Measurements from ENCODE around the gene VEGFB.
"Not testable (repeated sequence)": the region's sequence is repeated elsewhere in the genome, so short reads cannot be mapped to it uniquely, and the experiment has no call there.

The VEGFB gene

DNA sequence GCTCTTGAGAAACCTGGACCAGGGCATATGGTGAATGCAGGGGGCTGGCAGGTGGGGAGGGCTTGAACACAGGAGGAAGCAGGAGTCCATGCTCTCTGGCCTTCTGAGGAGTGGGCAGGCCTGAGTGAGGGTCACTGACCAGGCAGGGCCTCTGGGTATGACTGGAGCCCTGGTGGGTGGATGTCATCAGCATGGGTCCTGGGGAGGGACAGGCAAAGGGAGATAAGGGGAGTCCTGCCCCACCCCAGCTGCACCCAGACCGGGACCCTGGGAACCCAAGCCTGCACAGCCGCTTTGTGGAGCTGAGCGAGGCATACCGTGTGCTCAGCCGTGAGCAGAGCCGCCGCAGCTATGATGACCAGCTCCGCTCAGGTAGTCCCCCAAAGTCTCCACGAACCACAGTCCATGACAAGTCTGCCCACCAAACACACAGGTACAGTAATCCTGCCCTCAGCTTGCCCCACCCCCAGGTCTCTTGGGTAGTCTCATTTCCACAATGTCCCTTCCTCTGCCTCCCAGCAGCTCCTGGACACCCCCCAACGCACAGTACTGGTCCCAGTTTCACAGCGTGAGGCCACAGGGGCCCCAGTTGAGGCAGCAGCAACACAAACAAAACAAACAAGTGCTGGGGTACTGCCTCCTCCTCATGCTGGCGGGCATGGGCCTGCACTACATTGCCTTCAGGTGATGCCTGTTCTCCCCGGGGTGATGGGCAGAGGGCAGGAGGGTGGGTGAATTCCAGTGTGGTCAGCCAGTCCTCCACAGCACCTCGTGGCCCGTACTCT lies 2.0 kb upstream of the VEGFB start:
- no peak for DNase-seq

DNA sequence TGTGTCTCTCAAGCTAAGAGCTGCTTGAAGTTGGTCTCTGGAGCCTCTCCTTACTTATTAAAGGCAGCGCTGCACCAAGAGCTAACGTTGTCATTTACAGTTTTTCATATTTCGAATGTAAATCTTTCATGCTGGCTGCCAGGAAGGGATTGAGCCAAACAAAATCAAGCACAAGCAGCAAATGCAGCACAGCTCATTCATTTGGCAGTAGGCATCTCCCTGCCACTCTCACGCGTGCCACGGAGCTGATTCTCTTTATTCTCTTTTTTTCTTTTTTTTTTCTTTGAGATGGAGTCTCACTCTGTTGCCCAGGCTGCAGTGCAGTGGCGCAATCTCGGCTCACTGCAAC lies 1.4 kb upstream of the VEGFB start:
- DNase-seq = no peak

DNA sequence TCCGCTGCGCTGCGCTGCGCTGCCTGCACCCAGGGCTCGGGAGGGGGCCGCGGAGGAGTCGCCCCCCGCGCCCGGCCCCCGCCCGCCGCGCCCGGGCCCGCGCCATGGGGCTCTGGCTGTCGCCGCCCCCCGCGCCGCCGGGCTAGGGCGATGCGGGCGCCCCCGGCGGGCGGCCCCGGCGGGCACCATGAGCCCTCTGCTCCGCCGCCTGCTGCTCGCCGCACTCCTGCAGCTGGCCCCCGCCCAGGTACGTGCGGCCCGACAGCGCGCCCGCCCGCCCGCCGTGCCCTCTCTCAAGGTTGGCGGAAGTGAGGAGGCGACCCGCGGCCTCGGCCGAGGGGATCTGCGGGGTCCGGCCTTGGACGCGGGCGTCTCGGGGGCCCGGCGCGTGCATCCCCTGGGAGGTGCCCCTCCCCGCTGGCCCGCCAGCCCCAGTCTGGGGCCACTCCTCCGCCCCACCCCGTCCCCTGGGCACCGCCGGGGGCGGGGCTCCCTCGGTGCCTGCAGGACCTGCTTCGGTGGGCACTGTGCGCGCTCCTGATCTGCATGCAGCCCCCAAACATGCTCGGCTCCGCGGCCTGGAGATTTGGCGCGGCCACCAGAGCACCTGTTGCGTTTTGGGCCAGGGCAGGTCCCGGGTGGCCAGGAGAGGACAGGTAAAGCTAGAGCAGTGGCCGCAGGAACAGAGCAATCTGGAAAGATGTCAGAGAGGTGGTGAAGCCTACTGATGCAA lies 429 bp downstream of the VEGFB start:
- DNase-seq = no peak

DNA sequence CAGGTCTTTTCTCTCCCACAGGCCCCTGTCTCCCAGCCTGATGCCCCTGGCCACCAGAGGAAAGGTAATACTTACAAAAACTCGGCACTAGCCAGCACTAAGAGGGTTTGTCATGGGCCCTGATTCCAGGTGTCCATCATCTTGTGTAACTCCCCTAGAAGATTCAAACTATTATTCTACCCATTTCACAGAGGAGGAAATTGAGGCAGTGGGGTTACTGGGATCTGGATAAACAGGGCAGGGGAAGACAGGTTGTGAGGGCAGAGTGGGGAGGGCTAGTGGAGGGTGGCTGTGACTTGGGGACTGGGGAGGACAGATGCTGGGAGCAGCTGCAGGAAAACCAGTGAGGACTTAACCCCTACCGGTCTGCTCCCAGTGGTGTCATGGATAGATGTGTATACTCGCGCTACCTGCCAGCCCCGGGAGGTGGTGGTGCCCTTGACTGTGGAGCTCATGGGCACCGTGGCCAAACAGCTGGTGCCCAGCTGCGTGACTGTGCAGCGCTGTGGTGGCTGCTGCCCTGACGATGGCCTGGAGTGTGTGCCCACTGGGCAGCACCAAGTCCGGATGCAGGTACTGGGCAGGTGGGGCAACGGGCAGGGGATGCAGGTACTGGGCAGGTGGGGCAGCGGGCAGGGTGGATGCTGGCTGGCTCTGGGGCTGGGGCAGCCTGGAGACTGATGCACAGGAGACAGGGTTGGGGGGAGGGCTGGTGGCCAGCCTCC lies 1.2 kb downstream of the VEGFB start:
- DNase-seq = no peak

- DNase-seq = no peak
Observed at GRCh38 chr11:64237484-64237951, 3.1 kb downstream of the VEGFB start.

GRCh38 chr11:64238076-64238475 lies 3.7 kb downstream of the VEGFB start:
- no peak for DNase-seq

DNA sequence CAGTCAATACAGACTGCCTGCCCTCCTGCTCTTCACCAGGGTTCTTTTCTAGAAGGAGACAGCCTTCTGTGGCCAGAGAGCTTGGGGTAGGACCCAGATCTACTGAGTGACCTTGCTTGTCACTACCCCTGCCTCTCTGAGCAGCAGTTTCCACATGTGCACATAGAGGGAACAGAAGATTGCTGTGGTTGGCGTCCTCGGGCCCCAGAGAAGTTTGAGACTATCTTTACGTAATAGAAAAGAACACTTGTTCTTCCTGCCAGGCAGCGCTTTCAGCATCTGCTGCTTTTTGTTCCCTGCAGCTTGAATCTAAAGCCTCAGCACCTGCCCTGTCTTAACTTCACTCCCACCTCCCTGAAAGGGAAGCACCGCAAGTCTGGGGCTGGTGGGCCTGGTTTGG lies 4.6 kb downstream of the VEGFB start:
- no peak for DNase-seq

DNA sequence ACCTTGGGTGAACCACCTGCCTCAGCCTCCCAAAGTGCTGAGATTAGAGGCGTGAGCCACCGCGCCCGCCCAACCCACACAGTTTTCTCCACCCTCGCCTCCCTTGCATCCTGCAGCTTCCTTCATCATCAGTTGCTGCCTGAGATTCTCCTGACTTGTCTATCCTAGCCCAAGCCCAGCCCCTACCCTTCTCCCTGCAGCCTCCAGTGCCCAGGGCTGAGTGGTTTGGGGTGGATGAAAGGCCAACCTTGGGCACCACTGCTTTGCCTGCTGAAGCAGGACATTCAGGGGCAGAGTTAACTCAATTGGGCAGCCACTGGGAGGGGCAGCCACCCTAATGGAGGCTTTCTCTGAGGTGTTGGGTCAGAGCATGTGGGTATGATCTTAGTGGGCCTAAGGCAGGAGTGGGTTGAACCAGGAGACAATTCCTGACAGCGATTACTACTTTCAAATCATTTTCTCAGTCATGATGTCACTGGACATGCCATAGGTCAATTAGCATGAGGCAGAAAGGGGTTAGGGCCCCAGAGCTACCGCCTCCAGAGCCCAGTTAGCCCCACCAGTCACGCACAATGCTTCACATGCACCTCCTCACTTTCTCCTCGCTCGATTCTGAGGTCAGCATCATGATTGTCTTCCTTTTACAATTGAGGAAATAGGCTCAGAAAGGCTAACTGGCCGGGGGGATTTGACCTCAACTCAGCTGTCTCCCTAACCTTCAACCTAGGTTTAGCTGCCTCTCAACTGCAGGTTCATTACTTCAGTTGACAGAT lies 5.5 kb downstream of the VEGFB start:
- no peak for DNase-seq

- peak; percentile 94 for DNase-seq
Observed at GRCh38 chr11:64240435-64241240, 6.3 kb downstream of the VEGFB start, which contains the start of gene FKBP2. FKBP2 (plus strand) TSS chr11:64241095; CDS start chr11:64242388, 1,293 bp downstream.

DNA sequence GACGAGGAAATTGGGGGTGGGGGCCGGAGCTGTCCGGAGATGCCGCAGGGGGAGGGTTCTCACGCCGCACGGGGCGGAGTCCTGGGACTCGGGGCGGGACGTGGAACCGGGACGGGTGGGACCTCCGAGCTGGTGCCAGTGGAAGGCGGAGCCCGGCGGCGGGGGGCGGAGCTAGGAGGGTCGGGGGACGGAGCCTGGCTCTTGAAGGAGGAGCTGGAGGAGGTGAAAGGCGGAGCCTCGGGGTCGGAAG lies 6.8 kb downstream of the VEGFB start:
- DNase-seq = peak; percentile 99

DNA sequence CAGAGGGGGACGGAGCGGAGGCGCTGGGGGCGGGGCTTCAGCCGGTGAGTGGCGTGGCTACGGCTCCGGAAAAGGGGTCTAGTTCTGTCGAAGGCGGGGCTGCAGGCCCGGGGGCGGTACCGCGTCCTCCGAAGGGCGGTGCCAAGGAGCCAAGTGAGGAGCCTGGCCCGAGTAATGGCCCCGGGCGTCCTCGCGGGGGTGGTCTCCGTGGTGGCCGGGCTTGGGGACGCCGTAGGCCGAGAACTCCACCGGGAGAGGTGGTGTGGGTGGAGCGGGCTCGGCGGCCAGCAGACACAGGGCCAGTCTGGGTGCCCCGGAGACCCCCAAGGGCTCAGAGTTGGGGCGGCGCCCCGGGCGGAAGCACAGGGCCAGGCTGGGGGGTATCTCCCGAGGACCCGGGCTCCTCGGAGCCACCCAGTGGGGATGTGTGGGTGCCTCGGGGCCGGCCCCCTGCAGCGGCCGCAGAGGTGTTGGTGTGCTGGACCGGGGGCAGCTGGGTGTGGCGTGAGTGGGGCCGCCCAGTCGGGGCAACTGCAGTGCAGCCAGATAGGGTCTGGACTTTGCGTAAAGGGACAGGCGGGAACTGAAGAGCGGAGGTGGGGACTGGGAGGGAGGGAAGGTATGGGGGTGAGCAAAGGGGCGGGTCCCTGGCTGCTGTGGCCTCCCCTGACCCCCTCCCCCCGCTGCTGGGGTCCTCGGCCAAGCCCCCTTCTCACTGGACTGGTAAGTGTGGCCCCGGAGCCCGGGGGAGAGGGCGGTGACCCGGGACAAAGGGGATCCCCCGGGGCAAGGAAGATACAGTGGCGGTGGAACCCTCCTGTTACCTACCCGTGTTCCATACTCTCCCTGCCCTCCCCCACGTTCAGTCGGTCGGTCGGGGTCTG lies 7.3 kb downstream of the VEGFB start:
- no peak for DNase-seq

- DNase-seq = no peak
Observed at GRCh38 chr11:64243236-64243854, 9.0 kb downstream of the VEGFB start.

DNA sequence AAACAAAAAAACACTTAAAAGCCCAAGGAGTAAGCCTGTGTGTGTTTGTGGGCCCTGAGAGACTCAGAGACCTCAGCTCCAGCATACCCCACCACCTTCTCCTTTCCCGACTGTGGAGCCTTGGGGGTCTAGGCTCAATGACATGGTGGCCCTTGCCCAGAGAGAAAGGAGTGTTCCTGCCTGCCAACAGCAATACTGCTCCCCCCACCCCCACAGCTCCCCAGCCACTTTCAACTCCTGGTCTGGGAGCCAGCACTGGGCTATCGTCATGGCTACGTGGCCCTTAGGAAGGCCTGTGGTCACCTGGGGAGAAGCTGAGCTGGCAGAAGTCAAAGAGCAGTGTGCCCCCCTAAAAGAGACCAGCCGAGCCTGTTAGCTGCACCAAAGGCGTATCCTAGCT lies 9.7 kb downstream of the VEGFB start:
- DNase-seq = no peak

DNA sequence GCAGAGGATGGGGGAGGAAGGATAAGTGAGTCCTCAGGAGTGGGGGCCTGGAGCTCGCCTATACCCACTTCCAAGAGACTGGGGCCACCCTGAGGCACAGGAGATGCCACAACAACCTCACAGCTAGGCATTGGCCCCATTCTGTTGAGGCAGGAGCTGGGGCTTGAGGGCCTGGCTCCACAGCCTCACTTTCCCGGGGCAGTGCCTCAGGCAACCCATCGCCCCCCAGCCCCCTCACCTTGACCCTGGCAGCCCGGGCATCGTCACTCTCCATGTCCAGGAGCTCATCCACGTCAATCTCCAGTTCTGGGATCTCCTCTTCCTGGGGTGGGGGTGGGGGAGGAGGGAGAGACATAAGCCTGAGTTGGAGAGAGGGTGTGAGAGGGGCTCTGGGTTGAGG lies 10.6 kb downstream of the VEGFB start:
- DNase-seq = no peak

DNA sequence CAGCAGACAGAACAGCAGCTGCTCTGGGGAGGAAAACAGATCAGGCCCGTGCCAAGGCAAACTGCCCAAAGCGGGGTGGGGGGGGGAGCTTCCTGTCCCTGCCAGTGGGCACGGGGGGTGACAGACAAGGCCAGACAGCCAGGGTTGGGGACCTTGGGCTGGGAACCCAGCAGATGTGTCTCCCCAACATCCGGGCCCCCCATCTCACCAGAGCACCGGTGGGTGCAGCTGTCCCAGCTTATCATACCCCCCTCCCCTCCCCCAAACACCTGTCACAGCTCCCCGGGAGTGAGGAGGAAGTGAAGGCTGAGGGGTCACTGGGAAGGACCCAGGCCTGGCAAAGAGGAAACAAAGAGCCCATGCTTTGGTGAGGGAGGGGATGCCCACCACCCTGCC lies 11.0 kb downstream of the VEGFB start:
- no peak for DNase-seq

GRCh38 chr11:64245797-64246620 lies 11.6 kb downstream of the VEGFB start:
- no peak for DNase-seq

GRCh38 chr11:64246621-64246870 lies 12.2 kb downstream of the VEGFB start:
- not testable (repeated sequence) for DNase-seq

- DNase-seq = peak; percentile 57
Observed at GRCh38 chr11:64246871-64247728, 12.7 kb downstream of the VEGFB start, which contains the start of gene PPP1R14B. PPP1R14B (minus strand) TSS chr11:64246943; CDS start chr11:64246673, 270 bp downstream.

Measured in GOT3 (cell line).